ENCODE measurements around the gene ZNF521. TPM values are rescaled to one million over a fixed set of nuclear protein-coding genes. Genes with fewer than 3 reads are reported as not detected.

The ZNF521 gene
- total RNA-seq, 6 donors from 2014 or later: 4.7 to 37.7 (median 13.8) TPM

DNA sequence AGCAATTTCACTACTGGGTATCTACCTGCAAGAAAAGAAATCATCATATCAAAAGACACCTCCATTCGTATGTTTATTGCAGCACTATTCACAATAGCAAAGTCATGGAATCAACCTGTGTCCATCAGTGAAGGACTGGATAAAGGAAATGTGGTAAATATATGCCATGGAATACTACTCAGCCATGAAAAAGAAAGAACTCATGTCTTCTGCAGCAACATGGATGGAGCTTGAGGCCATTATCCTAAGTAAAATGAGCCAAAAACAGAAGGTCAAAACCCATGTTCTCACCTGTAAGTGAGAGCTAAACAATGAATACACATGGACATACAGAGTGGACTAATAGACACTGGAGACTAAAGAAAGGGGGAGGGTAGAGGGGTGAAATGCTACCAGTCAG is 322.2 kb downstream of the ZNF521 start:
- no peaks in the 10 kb centered on the region for H3K36me3 ChIP-seq
- H3K27ac ChIP-seq: no peak overlapping the region
- no peaks in the 10 kb centered on the region for H3K27me3 ChIP-seq
- no peaks in the 10 kb centered on the region for H3K9me3 ChIP-seq
- no peaks in the 10 kb centered on the region for H3K4me1 ChIP-seq
- no peak for TF ChIP-seq POLR2AphosphoS5 (IDR thresholded peaks at IDR 0.05)
- TF ChIP-seq, protein P1, sequence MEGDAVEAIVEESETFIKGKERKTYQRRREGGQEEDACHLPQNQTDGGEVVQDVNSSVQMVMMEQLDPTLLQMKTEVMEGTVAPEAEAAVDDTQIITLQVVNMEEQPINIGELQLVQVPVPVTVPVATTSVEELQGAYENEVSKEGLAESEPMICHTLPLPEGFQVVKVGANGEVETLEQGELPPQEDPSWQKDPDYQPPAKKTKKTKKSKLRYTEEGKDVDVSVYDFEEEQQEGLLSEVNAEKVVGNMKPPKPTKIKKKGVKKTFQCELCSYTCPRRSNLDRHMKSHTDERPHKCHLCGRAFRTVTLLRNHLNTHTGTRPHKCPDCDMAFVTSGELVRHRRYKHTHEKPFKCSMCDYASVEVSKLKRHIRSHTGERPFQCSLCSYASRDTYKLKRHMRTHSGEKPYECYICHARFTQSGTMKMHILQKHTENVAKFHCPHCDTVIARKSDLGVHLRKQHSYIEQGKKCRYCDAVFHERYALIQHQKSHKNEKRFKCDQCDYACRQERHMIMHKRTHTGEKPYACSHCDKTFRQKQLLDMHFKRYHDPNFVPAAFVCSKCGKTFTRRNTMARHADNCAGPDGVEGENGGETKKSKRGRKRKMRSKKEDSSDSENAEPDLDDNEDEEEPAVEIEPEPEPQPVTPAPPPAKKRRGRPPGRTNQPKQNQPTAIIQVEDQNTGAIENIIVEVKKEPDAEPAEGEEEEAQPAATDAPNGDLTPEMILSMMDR (IDR thresholded peaks at IDR 0.05): no peak
- TF ChIP-seq EP300 (IDR thresholded peaks at IDR 0.05): no peak
- TF ChIP-seq POLR2A (IDR thresholded peaks at IDR 0.05): no peak
- H3K4me3 ChIP-seq: no peak overlapping the region
- ATAC-seq (ENCODE audit: low FRiP score in 2 of 2) (no peak), DNase-seq (no peak)
- WGBS, 2 donors: 95 to 97% methylated on average over 1 of the region's 1 CpG

DNA sequence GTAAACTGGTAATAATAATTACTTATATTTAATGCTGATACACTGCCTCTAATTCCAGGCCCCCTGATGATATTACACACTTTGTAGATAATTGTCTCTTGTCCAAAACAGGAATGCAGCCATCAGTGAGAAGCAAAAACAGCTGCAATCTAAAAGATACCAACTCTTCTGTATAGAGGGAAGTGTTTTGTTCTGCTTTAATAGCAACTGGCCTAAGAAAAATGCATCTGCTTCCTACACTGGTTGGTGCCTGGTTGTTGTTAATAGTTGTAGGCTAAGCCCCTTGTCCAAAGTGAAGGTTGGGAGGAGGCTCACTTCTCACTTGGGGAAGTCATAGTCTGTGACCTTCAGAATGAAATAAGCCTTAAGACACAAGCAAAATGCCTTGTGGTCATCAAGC is 332.0 kb downstream of the ZNF521 start:
- Histone ChIP-seq H3K9me3 (peaks cover 0 to 3% (median 0%) of the 10 kb centered on the region in 4 donors), H3K36me3 (no peaks in the 10 kb centered on the region), H3K27me3 (no peaks in the 10 kb centered on the region), H3K27ac (no peak overlapping the region), H3K4me1 (no peaks in the 10 kb centered on the region), H3K4me3 (no peak overlapping the region)
- TF ChIP-seq, protein P1 (IDR thresholded peaks at IDR 0.05): no peak
- TF ChIP-seq EP300 (IDR thresholded peaks at IDR 0.05): no peak
- TF ChIP-seq POLR2AphosphoS5 (IDR thresholded peaks at IDR 0.05): no peak
- no peak for TF ChIP-seq POLR2A (IDR thresholded peaks at IDR 0.05)
- ATAC-seq (ENCODE audit: low FRiP score in 2 of 2) (no peak), DNase-seq (no peak)

DNA sequence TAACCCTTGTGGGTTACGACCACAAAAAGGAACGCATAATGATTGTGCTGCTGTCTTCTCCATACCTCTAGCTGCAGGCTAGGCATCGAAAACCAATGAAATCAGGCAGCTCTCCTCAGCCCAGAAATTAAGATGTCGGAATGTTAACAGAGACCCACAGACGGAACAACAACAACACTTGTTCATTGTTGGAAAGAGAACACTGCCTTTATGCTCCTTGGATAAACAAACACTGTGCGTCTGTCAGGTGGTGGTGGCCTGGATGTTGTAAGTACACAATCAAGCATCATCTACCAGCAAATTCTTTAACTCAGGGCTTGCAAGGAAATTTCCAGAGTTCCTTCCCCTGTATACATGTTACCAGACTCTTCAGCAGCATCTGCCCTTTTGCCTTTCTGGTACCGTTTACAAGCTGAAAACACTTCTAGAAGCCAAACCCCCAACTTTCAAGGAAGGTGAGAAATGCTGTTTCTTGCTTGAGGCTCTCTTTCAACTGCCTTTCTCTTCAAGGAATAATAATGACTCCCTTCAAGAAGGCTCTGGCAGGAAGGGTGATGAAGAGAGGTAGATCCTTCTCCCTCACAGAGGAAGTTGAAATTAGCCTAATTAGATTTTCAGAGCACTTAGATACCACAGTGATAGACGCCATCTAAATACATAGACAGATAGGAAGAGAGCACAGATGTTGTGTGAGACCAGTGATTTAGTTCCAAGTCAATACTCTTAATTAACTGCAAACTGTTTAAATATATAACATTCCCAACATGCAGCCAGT is 332.7 kb downstream of the ZNF521 start:
- Histone ChIP-seq H3K4me3 (no peak overlapping the region), H3K4me1 (no peaks in the 10 kb centered on the region), H3K9me3 (peaks cover 0 to 3% (median 0%) of the 10 kb centered on the region in 4 donors), H3K27me3 (no peaks in the 10 kb centered on the region), H3K27ac (no peak overlapping the region), H3K36me3 (no peaks in the 10 kb centered on the region)
- DNase-seq (no peak), ATAC-seq (ENCODE audit: low FRiP score in 2 of 2) (no peak)
- TF ChIP-seq, protein P1 (IDR thresholded peaks at IDR 0.05): no peak
- TF ChIP-seq POLR2A (IDR thresholded peaks at IDR 0.05) (no peak), POLR2AphosphoS5 (IDR thresholded peaks at IDR 0.05) (no peak), EP300 (IDR thresholded peaks at IDR 0.05) (no peak)
- WGBS, 2 donors: 80 to 89% methylated on average over 8 of the region's 8 CpGs

DNA sequence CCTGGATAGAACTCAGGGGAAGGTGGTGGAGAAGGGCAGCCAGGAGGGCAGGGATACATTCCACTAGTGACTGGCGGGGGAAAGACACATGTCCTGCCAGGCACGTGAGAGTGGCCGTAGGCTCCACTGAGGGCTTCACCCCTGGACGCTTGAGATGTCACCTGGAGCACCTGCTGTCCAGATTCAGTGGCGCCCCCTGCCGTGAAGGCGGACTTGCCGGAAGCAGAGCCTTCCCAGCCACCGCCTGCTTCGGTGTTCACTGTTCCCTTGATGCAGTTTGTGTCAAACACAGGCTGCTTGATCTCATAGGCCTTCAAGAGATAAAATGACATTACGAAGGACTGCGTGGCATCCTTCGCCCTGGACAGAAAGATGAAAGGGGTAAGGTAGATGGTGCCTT is 335.3 kb downstream of the ZNF521 start:
- peak in 1 of 2 donors; percentile 52 for DNase-seq
- 87 to 100% methylated on average over 5 to 13 of the region's 13 CpGs for WGBS, 2 donors

More for the DNA sequence above, 335.3 kb downstream of the ZNF521 start:
- Histone ChIP-seq H3K36me3 (no peaks in the 10 kb centered on the region), H3K27ac (no peak overlapping the region), H3K4me1 (no peaks in the 10 kb centered on the region), H3K4me3 (no peak overlapping the region), H3K27me3 (no peaks in the 10 kb centered on the region), H3K9me3 (peaks cover 0 to 3% (median 0%) of the 10 kb centered on the region in 4 donors)
- ATAC-seq (ENCODE audit: low FRiP score in 2 of 2): no peak
- TF ChIP-seq EP300 (IDR thresholded peaks at IDR 0.05): no peak
- TF ChIP-seq POLR2A (IDR thresholded peaks at IDR 0.05): no peak
- TF ChIP-seq, protein P1 (IDR thresholded peaks at IDR 0.05): no peak
- TF ChIP-seq POLR2AphosphoS5 (IDR thresholded peaks at IDR 0.05): no peak

All from upper lobe of left lung (tissue), 6 donors.